GM12891 (cell line): ENCODE measurements around the gene C1QTNF8.

Experiments
- PAX5 ChIP-seq: IDR thresholded peaks from 2 replicates; pipeline ENCODE4 v1.6.1; 2011; ENCODE audit warnings: low read length, moderate library complexity, mild to moderate bottlenecking; ENCODE audit not compliant: insufficient read depth, severe bottlenecking
- POLR2A ChIP-seq: IDR thresholded peaks from 2 replicates; pipeline ENCODE4 v1.6.1; 2011; ENCODE audit warnings: low read depth, low read length, control low read depth
- POLR2AphosphoS5 ChIP-seq: IDR thresholded peaks from 2 replicates; pipeline ENCODE4 v1.6.1; 2011; ENCODE audit warnings: low read depth, low read length, control low read depth
- POU2F2 ChIP-seq: IDR thresholded peaks from 2 replicates; pipeline ENCODE4 v1.6.1; 2011; ENCODE audit warnings: low read depth, mild to moderate bottlenecking, control low read depth, low read length, moderate library complexity
- SPI1 ChIP-seq: IDR thresholded peaks from 2 replicates; pipeline ENCODE4 v1.6.1; 2011; ENCODE audit warnings: low read depth, low read length, control low read depth
- TAF1 ChIP-seq: IDR thresholded peaks from 2 replicates; pipeline ENCODE4 v1.6.1; 2011; ENCODE audit warnings: low read depth, low read length, control low read depth

- TF ChIP-seq POLR2A (no peak), POLR2AphosphoS5 (no peak), PAX5 (no peak), TAF1 (no peak), SPI1 (no peak), POU2F2 (no peak)
Measured at GRCh38 chr16:1056196-1056595, 39.8 kb downstream of the C1QTNF8 start.
